Measurements from ENCODE around the gene CACNA1C. TPM values are rescaled to one million over a fixed set of nuclear protein-coding genes. Genes with fewer than 3 reads are reported as not detected.

CACNA1C gene
- total RNA-seq, 1 experiment from 2014 or later = not detected

DNA sequence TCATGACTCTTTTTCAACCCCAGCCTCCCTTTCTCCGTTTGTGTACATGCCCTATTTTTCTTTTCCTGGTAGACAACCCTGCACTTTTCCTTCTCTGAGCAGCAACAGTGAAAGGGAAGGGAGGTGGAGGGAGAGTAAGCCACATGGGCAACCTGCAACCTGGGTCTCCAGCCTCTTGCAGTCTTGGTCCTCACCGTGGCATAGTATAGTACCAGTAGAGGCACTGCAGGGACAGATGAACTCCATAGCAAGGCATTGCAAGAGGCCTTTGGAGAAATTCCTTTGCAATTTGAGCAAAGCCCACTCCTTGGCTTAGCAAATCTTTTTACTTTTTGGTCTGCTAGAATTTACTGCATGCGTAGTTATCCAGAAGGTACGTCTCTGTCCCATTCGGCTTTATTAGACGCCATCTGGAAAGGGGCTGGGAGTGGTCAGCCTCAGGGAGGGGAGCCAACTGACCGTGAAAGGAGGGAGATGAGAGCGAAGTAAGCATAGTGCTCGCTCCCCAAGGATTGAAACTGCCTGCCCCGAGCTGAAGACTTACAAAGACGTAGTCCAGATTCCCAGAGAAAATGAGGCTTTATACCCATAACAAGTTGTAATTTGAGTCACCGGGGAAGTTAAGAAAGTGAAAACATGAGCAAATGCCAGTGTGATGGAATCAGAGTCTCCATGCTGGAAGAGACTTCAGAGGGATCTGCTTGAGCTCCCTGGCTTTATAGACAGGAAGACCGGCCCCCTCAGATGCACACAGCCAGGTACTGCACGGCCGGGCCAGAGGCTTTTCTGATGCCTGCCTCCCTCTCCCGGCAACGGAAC is 332.0 kb downstream of the CACNA1C start:
- BruUV-seq (replicated peaks) = no TSS peak
- CTCF ChIA-PET = no interaction called here
- H2AFZ ChIP-seq = no peak overlapping the region
- no peaks in the 10 kb centered on the region for H4K20me1 ChIP-seq (ENCODE audit: insufficient read depth)
- H3K4me3 ChIP-seq = no peak overlapping the region
- no peaks in the 10 kb centered on the region for H3K4me1 ChIP-seq (replicated peaks; ENCODE audit: insufficient read depth)
- intact Hi-C loops (cut with micrococcal nuclease; ENCODE audit: unreplicated experiment) = no loop called here
- POLR2A ChIA-PET (ENCODE audit: unreplicated experiment) = no interaction called here
- no peak for DNase-seq
- H3F3A ChIP-seq (ENCODE audit: insufficient read depth, low read depth) = no peaks in the 10 kb centered on the region
- no peaks in the 10 kb centered on the region for H3K79me2 ChIP-seq (ENCODE audit: low read depth)
- TF ChIP-seq, protein P1, sequence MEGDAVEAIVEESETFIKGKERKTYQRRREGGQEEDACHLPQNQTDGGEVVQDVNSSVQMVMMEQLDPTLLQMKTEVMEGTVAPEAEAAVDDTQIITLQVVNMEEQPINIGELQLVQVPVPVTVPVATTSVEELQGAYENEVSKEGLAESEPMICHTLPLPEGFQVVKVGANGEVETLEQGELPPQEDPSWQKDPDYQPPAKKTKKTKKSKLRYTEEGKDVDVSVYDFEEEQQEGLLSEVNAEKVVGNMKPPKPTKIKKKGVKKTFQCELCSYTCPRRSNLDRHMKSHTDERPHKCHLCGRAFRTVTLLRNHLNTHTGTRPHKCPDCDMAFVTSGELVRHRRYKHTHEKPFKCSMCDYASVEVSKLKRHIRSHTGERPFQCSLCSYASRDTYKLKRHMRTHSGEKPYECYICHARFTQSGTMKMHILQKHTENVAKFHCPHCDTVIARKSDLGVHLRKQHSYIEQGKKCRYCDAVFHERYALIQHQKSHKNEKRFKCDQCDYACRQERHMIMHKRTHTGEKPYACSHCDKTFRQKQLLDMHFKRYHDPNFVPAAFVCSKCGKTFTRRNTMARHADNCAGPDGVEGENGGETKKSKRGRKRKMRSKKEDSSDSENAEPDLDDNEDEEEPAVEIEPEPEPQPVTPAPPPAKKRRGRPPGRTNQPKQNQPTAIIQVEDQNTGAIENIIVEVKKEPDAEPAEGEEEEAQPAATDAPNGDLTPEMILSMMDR (conservative IDR thresholded peaks at IDR 0.05) = no peak
- no peak for TF ChIP-seq EZH2 (IDR thresholded peaks at IDR 0.05; ENCODE audit: low read depth)
- H3K9me2 ChIP-seq (ENCODE audit: insufficient read depth) = no peaks in the 10 kb centered on the region
- peaks cover 88% of the 10 kb centered on the region for H3K27me3 ChIP-seq (ENCODE audit: insufficient read depth, low read depth)
- H3K4me2 ChIP-seq = no peak overlapping the region
- no peaks in the 10 kb centered on the region for H3K9me3 ChIP-seq (ENCODE audit: insufficient read depth, low read depth)
- no peak overlapping the region for H3K27ac ChIP-seq
- H3K36me3 ChIP-seq (ENCODE audit: low read depth) = no peaks in the 10 kb centered on the region

DNA sequence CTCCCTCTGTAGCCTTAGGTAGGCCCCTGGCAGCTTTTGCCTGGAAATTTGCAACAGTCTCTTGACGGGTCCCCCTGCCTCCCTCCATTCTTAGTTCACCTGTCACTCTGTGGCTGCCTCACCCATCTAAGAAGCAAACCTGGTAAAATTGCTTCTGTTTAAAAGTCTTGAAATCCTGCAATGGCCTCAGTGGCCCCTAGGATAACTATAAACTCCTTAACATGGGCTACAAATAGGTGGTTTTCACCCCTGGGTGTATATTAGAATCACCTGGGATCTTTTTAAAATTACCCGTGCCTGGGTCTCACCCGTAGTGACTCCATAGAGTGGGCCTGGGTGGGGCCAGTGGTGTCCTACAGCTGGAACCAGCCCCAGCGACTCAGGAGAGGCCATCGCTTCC is 332.7 kb downstream of the CACNA1C start:
- no peak overlapping the region for H3K27ac ChIP-seq
- H3K4me1 ChIP-seq (replicated peaks; ENCODE audit: insufficient read depth) = no peaks in the 10 kb centered on the region
- H3K9me3 ChIP-seq (ENCODE audit: insufficient read depth, low read depth) = no peaks in the 10 kb centered on the region
- H3K4me2 ChIP-seq = no peak overlapping the region
- no peak for DNase-seq
- no peaks in the 10 kb centered on the region for H3K36me3 ChIP-seq (ENCODE audit: low read depth)
- H3K4me3 ChIP-seq = no peak overlapping the region
- ChIA-PET CTCF (no interaction called here), POLR2A (ENCODE audit: unreplicated experiment) (no interaction called here)
- H4K20me1 ChIP-seq (ENCODE audit: insufficient read depth) = no peaks in the 10 kb centered on the region
- H3F3A ChIP-seq (ENCODE audit: insufficient read depth, low read depth) = no peaks in the 10 kb centered on the region
- no peaks in the 10 kb centered on the region for H3K9me2 ChIP-seq (ENCODE audit: insufficient read depth)
- TF ChIP-seq, protein P1 (conservative IDR thresholded peaks at IDR 0.05) = no peak
- TF ChIP-seq EZH2 (IDR thresholded peaks at IDR 0.05; ENCODE audit: low read depth) = no peak
- BruUV-seq (replicated peaks) = no TSS peak
- no peaks in the 10 kb centered on the region for H3K79me2 ChIP-seq (ENCODE audit: low read depth)
- no peak overlapping the region for H2AFZ ChIP-seq
- intact Hi-C loops (cut with micrococcal nuclease; ENCODE audit: unreplicated experiment) = no loop called here
- peaks cover 91% of the 10 kb centered on the region for H3K27me3 ChIP-seq (ENCODE audit: insufficient read depth, low read depth)

DNA sequence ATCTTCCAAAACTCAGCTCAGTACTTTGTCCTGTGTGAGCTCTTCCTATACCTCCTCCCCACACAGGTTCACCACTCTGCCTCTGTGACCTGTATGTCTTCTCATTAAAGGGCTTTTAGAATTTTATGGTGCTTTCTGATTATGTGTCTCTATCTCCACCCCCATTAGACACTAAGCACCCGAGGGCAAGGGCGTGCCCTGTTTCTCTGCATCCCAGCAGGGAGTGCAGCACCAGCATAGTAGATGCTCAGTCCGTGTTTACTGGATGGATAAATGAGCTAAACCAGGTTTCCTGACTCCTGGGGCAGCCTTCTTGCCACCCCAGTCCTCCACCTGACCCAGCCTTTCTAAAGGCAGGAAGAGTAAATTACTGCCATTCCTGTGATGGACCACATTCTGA is 333.8 kb downstream of the CACNA1C start:
- TF ChIP-seq, protein P1 (conservative IDR thresholded peaks at IDR 0.05) = no peak
- TF ChIP-seq EZH2 (IDR thresholded peaks at IDR 0.05; ENCODE audit: low read depth) = no peak
- Histone ChIP-seq H2AFZ (no peak overlapping the region), H3K79me2 (ENCODE audit: low read depth) (no peaks in the 10 kb centered on the region), H3K36me3 (ENCODE audit: low read depth) (no peaks in the 10 kb centered on the region), H3K27me3 (ENCODE audit: insufficient read depth, low read depth) (peaks cover 91% of the 10 kb centered on the region), H3K4me3 (no peak overlapping the region), H3K4me1 (replicated peaks; ENCODE audit: insufficient read depth) (no peaks in the 10 kb centered on the region), H3K27ac (no peak overlapping the region), H4K20me1 (ENCODE audit: insufficient read depth) (no peaks in the 10 kb centered on the region), H3F3A (ENCODE audit: insufficient read depth, low read depth) (no peaks in the 10 kb centered on the region), H3K9me2 (ENCODE audit: insufficient read depth) (no peaks in the 10 kb centered on the region), H3K9me3 (ENCODE audit: insufficient read depth, low read depth) (no peaks in the 10 kb centered on the region), H3K4me2 (no peak overlapping the region)
- POLR2A ChIA-PET (ENCODE audit: unreplicated experiment) = interaction anchor here (0.7 kb wide), 1 partner anchor 96 kb away, joined by 6 read pairs; no protein-coding TSS in a partner anchor
- DNase-seq = no peak
- CTCF ChIA-PET = no interaction called here
- no TSS peak for BruUV-seq (replicated peaks)
- intact Hi-C loops (cut with micrococcal nuclease; ENCODE audit: unreplicated experiment) = no loop called here

Data from PC-9 (cell line).